Measurements from ENCODE around the gene MR1.

MR1 gene

DNA sequence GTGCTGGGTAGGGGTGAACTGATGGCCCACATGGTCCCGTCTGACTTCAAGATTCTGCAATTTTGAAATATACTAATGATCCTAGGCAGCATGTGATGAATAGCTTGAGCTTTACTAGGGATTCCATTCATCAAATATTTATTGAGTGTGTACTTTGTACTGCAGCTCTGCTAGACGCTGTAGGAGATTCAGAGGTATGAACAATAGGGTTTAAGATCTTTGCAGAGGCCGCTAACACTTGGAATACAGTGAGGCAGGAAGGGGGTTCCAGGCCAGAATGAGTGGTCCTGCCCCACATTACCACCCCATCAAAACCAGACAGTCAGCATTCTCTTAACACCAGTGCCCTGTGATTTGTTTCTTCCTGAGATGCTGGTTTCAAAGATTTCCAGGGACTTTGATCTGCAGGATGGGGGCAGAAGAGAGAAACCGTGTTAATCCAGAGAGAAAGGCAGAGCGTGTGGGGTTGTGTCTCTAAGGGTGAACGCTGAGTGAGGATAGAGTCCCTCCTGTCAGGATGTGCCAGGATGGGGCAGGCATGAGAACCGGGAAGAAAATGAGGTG is 74.6 kb downstream of the MR1 start:
- DNase-seq (ENCODE audit: low spot score) = no peak

DNA sequence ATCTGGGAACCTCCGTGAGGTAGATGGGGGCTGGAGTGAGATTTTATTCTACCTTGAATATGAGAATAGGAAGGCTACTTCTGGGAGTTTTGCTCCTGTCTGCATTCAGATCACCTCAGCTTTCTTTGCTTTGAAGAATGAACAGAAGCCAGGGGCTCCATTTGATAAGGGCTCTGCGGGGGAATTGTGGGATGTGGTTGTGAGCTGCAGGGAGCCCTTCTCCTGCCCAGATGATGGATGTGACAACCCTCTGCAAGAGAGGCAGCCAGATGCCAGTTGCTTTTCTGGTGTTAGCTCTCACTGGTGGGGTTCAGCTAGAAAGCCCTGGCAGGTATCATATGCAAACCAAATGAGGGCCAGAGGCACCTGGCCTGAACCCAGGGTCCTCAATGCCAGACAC is 76.2 kb downstream of the MR1 start:
- no peak for DNase-seq (ENCODE audit: low spot score)

All from COLO829 (cell line).